K562 (cell line): ENCODE measurements around the gene LENEP. TPM values are rescaled to one million over a fixed set of nuclear protein-coding genes. Genes with fewer than 3 reads are reported as not detected.

Experiments
- AFF4 ChIP-seq: sonication (generic); formaldehyde crosslinking; IDR thresholded peaks from 2 replicates; pipeline ENCODE4 v1.8.0; 2023; ENCODE audit warnings: mild to moderate bottlenecking, missing genetic modification reagents
- BACH1 ChIP-seq: fragments of 200-800 bp; sonication (Bioruptor generic); IDR thresholded peaks from 2 replicates; pipeline ENCODE4 v1.6.1; 2016; ENCODE audit warnings: missing genetic modification characterization, missing compliant biosample characterization
- CREBBP ChIP-seq: IDR thresholded peaks from one replicate; pipeline ENCODE4 v1.6.1; 2012; ENCODE audit warnings: low read depth, mild to moderate bottlenecking, control low read depth, inconsistent platforms, low read length
- ELF1 ChIP-seq: fragments of 200-800 bp; sonication (Bioruptor generic); IDR thresholded peaks from 2 replicates; pipeline ENCODE4 v1.6.1; 2016; ENCODE audit warnings: missing genetic modification characterization, missing compliant biosample characterization
- ETV1 ChIP-seq: fragments of 450-650 bp; conservative IDR thresholded peaks from 2 replicates; pipeline ENCODE4 v1.6.1; 2016; ENCODE audit warnings: missing genetic modification characterization, control low read depth, low read depth, missing compliant biosample characterization
- HMG20B ChIP-seq: fragments of 250-450 bp; sonication (Bioruptor Pico); IDR thresholded peaks from 2 replicates; pipeline ENCODE4 v1.5.0; 2021; ENCODE audit warnings: mild to moderate bottlenecking
- MCM3 ChIP-seq: fragments of 450-650 bp; IDR thresholded peaks from 2 replicates; pipeline ENCODE4 v1.6.1; 2016
- NFYB ChIP-seq: IDR thresholded peaks from 2 replicates; pipeline ENCODE4 v1.6.1; 2011; ENCODE audit warnings: mild to moderate bottlenecking, moderate library complexity; ENCODE audit not compliant: insufficient read length; ENCODE audit errors: extremely low read depth
- SFPQ ChIP-seq: fragments of 200-400 bp; formaldehyde crosslinking; IDR thresholded peaks from 2 replicates; pipeline ENCODE4 v1.6.1; 2017; ENCODE audit warnings: mild to moderate bottlenecking, low read depth, low read length, moderate library complexity
- TAF1 ChIP-seq: IDR thresholded peaks from 2 replicates; pipeline ENCODE4 v1.6.1; 2011; ENCODE audit warnings: mild to moderate bottlenecking, low read length, moderate library complexity; ENCODE audit not compliant: insufficient read depth, control insufficient read depth, severe bottlenecking; ENCODE audit errors: extremely low read depth
- TGIF2 ChIP-seq: sonication (generic); formaldehyde crosslinking; IDR thresholded peaks from 2 replicates; pipeline ENCODE4 v1.8.1; 2022; ENCODE audit warnings: mild to moderate bottlenecking, missing genetic modification reagents, moderate library complexity
- ZBTB17 ChIP-seq: fragments of 450-650 bp; formaldehyde crosslinking; IDR thresholded peaks from 2 replicates; pipeline ENCODE4 v1.4.0; 2020; ENCODE audit warnings: mild to moderate bottlenecking
- ZNF24 ChIP-seq: fragments of 450-650 bp; IDR thresholded peaks from 2 replicates; pipeline ENCODE4 v1.6.1; 2016
- ZNF639 ChIP-seq, 2 experiments: fragments of 200-800 bp in 1 of 2; sonication (Bioruptor generic) in 1 of 2; sonication (generic) in 1 of 2; formaldehyde crosslinking in 1 of 2; IDR thresholded peaks in 1 of 2; conservative IDR thresholded peaks in 1 of 2; 2 replicates each; pipeline versions ENCODE4 v1.5.0 to v1.6.1; 2016 to 2020; ENCODE audit warnings: missing compliant biosample characterization in 1 of 2, missing genetic modification characterization in 1 of 2, missing genetic modification reagents in 1 of 2
- polyA plus RNA-seq, 8 experiments: library from polyadenylated mRNA; depleted of rRNA in 4 of 8; stranded (reverse) in 5 of 8; unstranded in 3 of 8; fragments of >200 nt; fragmentation: Nextera tagmentation in 2 of 8; fragmentation: Illumina TruSeq in 1 of 8; extraction: Ambion mirVana in 2 of 8; extraction: Trizol in 1 of 8; gene quantifications; 2 replicates each; pipeline versions ENCODE4 v1.2.1 to v1.2.3, GENCODE V29; 2011 to 2014; ENCODE audit warnings: inconsistent platforms in 1 of 8, missing spikeins in 1 of 8
- total RNA-seq, 7 experiments: library from RNA; depleted of rRNA in 6 of 7; stranded (reverse); fragments of >200 nt in 6 of 7; fragmentation: Illumina TruSeq in 2 of 7; extraction: Trizol in 2 of 7; gene quantifications; 2 replicates each; pipeline versions ENCODE4 v1.2.1 to v1.2.3, GENCODE V29; 2011 to 2021; ENCODE audit warnings: low replicate concordance in 1 of 7

The LENEP gene
- total and polyA plus RNA-seq, 9 of the 15 experiments (the other 6 are each of a cell fraction or from before 2014, with no cell fraction given), result 0.23 to 0.87 (median 0.67) TPM; not detected in 5

GRCh38 chr1:154961207-154962155, 31.9 kb upstream of the LENEP start, which contains the start of gene PYGO2 (continued):
- TF ChIP-seq CREBBP (no peak), NFYB (no peak), ZNF24 (peak; percentile 17; the same call in 1 of the 2 replicates), ELF1 (tag) (peak; percentile 74; the same call in 1 of the 2 replicates), TAF1 (peak; percentile 55), ZNF639 (CRISPR knock-in tag; conservative IDR thresholded peaks at IDR 0.05 in 1 of 2, IDR thresholded peaks at IDR 0.05 in 1 of 2) (peak in 1 of 2 experiments; percentile 96; a peak in 2 of 4 replicates), TGIF2 (CRISPR knock-in tag) (no peak; the same call in 1 of the 2 replicates), MCM3 (no peak), SFPQ (no peak), BACH1 (tag) (no peak), ETV1 (peak; percentile 76), ZBTB17 (CRISPR knock-in tag) (peak; percentile 88), AFF4 (CRISPR knock-in tag) (peak; percentile 43; the same call in 1 of the 2 replicates), HMG20B (CRISPR knock-in tag) (no peak)
